Astrocyte (in vitro differentiated cells and primary cell): ENCODE measurements around the gene BMP7. TPM values are rescaled to one million over a fixed set of nuclear protein-coding genes. Genes with fewer than 3 reads are reported as not detected.

ENCODE experiments used
- DNase-seq: peaks from one replicate; pipeline ENCODE4 v3.0.0-alpha.2; 2010; ENCODE audit warnings: low read depth
- FAIRE-seq: peaks from 2 replicates; lab custom pipeline; 2011; peaks lifted over from hg19 to GRCh38; lab: Jason Lieb, UNC
- H2AFZ ChIP-seq: 2 replicates; pipeline ENCODE4 v1.6.0; 2012; ENCODE audit warnings: low read depth, low read length, inconsistent platforms
- H3K27ac ChIP-seq: 2 replicates; pipeline ENCODE4 v1.5.1; 2011; ENCODE audit warnings: low read depth, low read length, inconsistent platforms
- H3K27me3 ChIP-seq: 2 replicates; pipeline ENCODE4 v1.6.0; 2011; ENCODE audit warnings: low read length, inconsistent platforms; ENCODE audit not compliant: insufficient read depth
- H3K36me3 ChIP-seq: 2 replicates; pipeline ENCODE4 v1.5.1; 2011; ENCODE audit warnings: low read length, inconsistent platforms; ENCODE audit not compliant: insufficient read depth
- H3K4me1 ChIP-seq: 2 replicates; pipeline ENCODE4 v1.5.1; 2011; ENCODE audit warnings: low read length, inconsistent platforms; ENCODE audit not compliant: insufficient read depth
- H3K4me2 ChIP-seq: 2 replicates; pipeline ENCODE4 v1.6.0; 2012; ENCODE audit warnings: low read length, inconsistent platforms
- H3K4me3 ChIP-seq: 2 replicates; pipeline ENCODE4 v1.5.1; 2011; ENCODE audit warnings: low read depth, mild to moderate bottlenecking, low read length, inconsistent platforms; ENCODE audit not compliant: insufficient read depth
- H3K79me2 ChIP-seq: 2 replicates; pipeline ENCODE4 v1.6.0; 2012; ENCODE audit warnings: mild to moderate bottlenecking, low read length, inconsistent platforms; ENCODE audit not compliant: insufficient read depth
- H3K9ac ChIP-seq: 2 replicates; pipeline ENCODE4 v1.6.0; 2012; ENCODE audit warnings: mild to moderate bottlenecking, low read length, inconsistent platforms
- H3K9me3 ChIP-seq: 2 replicates; pipeline ENCODE4 v1.5.1; 2012; ENCODE audit warnings: low read depth, mild to moderate bottlenecking, low read length, inconsistent platforms; ENCODE audit not compliant: insufficient read depth
- H4K20me1 ChIP-seq: 2 replicates; pipeline ENCODE4 v1.6.0; 2012; ENCODE audit warnings: low read length, inconsistent platforms; ENCODE audit not compliant: insufficient read depth
- H3K27ac Mint-ChIP-seq: one replicate; pipeline ENCODE4 v1.8.0; 2021; ENCODE audit warnings: mild to moderate bottlenecking, mixed read lengths; ENCODE audit not compliant: unreplicated experiment
- H3K27me3 Mint-ChIP-seq: one replicate; pipeline ENCODE4 v1.8.0; 2021; ENCODE audit warnings: low read depth, mixed read lengths; ENCODE audit not compliant: unreplicated experiment
- H3K36me3 Mint-ChIP-seq: one replicate; pipeline ENCODE4 v1.8.0; 2021; ENCODE audit warnings: low read depth, mixed read lengths; ENCODE audit not compliant: unreplicated experiment
- H3K4me1 Mint-ChIP-seq: one replicate; pipeline ENCODE4 v1.8.0; 2021; ENCODE audit warnings: low read depth, mixed read lengths; ENCODE audit not compliant: unreplicated experiment
- H3K4me3 Mint-ChIP-seq: one replicate; pipeline ENCODE4 v1.8.0; 2021; ENCODE audit warnings: mild to moderate bottlenecking, moderate library complexity, mixed read lengths; ENCODE audit not compliant: unreplicated experiment
- H3K9me3 Mint-ChIP-seq: one replicate; pipeline ENCODE4 v1.8.0; 2021; ENCODE audit warnings: mild to moderate bottlenecking, mixed read lengths; ENCODE audit not compliant: unreplicated experiment
- CTCF ChIP-seq: IDR thresholded peaks from 2 replicates; pipeline ENCODE4 v1.5.1; 2011; ENCODE audit warnings: low read depth, mild to moderate bottlenecking, inconsistent platforms, low read length, moderate library complexity; ENCODE audit not compliant: insufficient read depth
- EZH2 ChIP-seq: IDR thresholded peaks from 2 replicates; pipeline ENCODE4 v1.6.1; 2012; ENCODE audit warnings: mild to moderate bottlenecking, low read length, inconsistent platforms; ENCODE audit not compliant: insufficient read depth
- total RNA-seq: library from RNA; stranded (reverse); gene quantifications from 2 replicates; pipeline ENCODE4 v1.2.1, GENCODE V29; 2021

The BMP7 gene
- total RNA-seq, 1 donor from 2014 or later: 15.3 TPM

DNA sequence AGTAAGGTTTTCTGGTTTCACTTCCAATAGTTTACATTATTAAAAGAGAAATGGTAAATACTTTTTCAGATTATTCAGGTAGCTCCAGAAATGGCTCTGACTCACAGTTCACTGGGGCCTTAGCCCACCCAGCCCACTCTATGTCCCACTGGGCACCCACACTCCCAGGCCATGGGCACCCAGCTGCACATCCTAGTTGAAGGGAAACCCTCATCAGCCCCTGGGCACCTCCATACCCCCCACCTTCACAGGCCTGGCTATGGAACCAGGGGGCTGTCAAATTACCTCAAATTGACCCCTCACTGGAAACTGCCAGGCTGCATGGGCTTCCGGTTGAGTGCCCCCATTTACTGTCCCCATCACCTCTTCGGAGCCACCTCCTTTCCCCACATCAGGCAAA lies 51.5 kb downstream of the BMP7 start:
- Mint-ChIP-seq H3K9me3 (no peaks in the 10 kb centered on the region), H3K4me1 (peaks cover 24% of the 10 kb centered on the region), H3K27ac (no peak overlapping the region), H3K27me3 (peaks cover 6% of the 10 kb centered on the region), H3K36me3 (no peaks in the 10 kb centered on the region), H3K4me3 (no peak overlapping the region)
- H3K4me1 ChIP-seq: peaks cover 14% of the 10 kb centered on the region
- H3K4me2 ChIP-seq: no peak overlapping the region
- H3K4me3 ChIP-seq: no peak overlapping the region
- H3K27me3 ChIP-seq: no peaks in the 10 kb centered on the region
- H3K79me2 ChIP-seq: no peaks in the 10 kb centered on the region
- H3K9ac ChIP-seq: no peak overlapping the region
- DNase-seq (no peak), FAIRE-seq (no peak)
- H3K27ac ChIP-seq: no peak overlapping the region
- no peaks in the 10 kb centered on the region for H4K20me1 ChIP-seq
- no peak for TF ChIP-seq CTCF
- H3K36me3 ChIP-seq: no peaks in the 10 kb centered on the region
- H3K9me3 ChIP-seq: no peaks in the 10 kb centered on the region
- no peak overlapping the region for H2AFZ ChIP-seq

DNA sequence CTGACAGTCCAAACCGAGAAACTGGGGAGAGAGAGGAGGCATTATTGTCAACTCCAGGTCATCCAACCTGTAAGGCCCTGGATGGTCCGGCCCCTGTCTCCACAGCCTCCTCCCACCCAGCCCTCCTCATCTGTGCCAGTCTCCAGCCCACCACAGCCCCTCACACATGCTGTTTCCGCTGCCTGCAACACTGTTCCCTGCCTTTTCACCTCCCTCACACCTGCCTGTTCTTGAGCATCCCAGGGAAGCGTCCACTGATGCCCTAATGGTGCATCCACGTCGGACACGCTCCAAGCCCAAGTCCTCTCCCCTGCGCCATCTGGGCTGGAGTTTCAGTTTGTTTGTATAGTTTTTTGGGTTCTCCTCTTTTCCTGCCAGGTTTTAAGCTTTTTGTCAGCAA lies 52.0 kb downstream of the BMP7 start:
- Histone ChIP-seq H4K20me1 (no peaks in the 10 kb centered on the region), H3K4me1 (peaks cover 14% of the 10 kb centered on the region), H2AFZ (no peak overlapping the region), H3K4me3 (no peak overlapping the region), H3K4me2 (no peak overlapping the region), H3K9me3 (no peaks in the 10 kb centered on the region), H3K27me3 (no peaks in the 10 kb centered on the region), H3K36me3 (no peaks in the 10 kb centered on the region), H3K27ac (no peak overlapping the region), H3K79me2 (no peaks in the 10 kb centered on the region), H3K9ac (no peak overlapping the region)
- no peak overlapping the region for H3K27ac Mint-ChIP-seq
- peaks cover 6% of the 10 kb centered on the region for H3K27me3 Mint-ChIP-seq
- no peak overlapping the region for H3K4me3 Mint-ChIP-seq
- TF ChIP-seq EZH2 (no peak), CTCF (no peak)
- no peaks in the 10 kb centered on the region for H3K9me3 Mint-ChIP-seq
- no peak for DNase-seq
- no peaks in the 10 kb centered on the region for H3K36me3 Mint-ChIP-seq
- FAIRE-seq: no peak
- H3K4me1 Mint-ChIP-seq: peaks cover 24% of the 10 kb centered on the region

DNA sequence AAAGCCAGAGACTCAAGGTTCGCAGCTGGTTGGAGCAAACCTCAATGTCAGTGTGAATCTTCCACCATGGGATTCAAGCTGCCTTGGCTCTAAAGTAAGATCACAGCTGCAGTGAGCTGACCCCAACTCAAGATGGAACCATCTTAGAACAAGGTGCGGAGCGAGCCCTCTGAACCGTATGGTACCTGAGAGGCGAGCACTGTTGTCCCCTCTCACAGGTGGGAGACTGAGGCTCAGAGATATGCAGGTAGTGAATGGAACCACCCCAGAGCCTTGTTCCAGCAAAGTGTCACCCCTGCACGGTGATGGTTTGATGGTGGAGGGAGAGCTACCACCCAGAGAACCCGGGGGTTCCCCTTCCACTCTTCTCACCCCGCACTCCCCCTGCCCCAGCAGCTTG lies 52.5 kb downstream of the BMP7 start:
- Histone ChIP-seq H3K4me3 (no peak overlapping the region), H4K20me1 (no peaks in the 10 kb centered on the region), H3K79me2 (no peaks in the 10 kb centered on the region), H2AFZ (no peak overlapping the region), H3K9me3 (no peaks in the 10 kb centered on the region), H3K9ac (no peak overlapping the region), H3K27ac (no peak overlapping the region), H3K4me2 (no peak overlapping the region), H3K36me3 (no peaks in the 10 kb centered on the region), H3K4me1 (peaks cover 14% of the 10 kb centered on the region), H3K27me3 (no peaks in the 10 kb centered on the region)
- peaks cover 6% of the 10 kb centered on the region for H3K27me3 Mint-ChIP-seq
- peaks cover 24% of the 10 kb centered on the region for H3K4me1 Mint-ChIP-seq
- H3K36me3 Mint-ChIP-seq: no peaks in the 10 kb centered on the region
- FAIRE-seq (no peak), DNase-seq (no peak)
- no peak overlapping the region for H3K4me3 Mint-ChIP-seq
- H3K9me3 Mint-ChIP-seq: no peaks in the 10 kb centered on the region
- TF ChIP-seq EZH2: no peak
- no peak for TF ChIP-seq CTCF
- no peak overlapping the region for H3K27ac Mint-ChIP-seq
